Neural cell (in vitro differentiated cells): Measurements from ENCODE around the gene BTBD6. TPM values are rescaled to one million over a fixed set of nuclear protein-coding genes. Genes with fewer than 3 reads are reported as not detected.

Experiments used
- H2AFZ ChIP-seq: fragments of 200-600, 300-800 bp; sonication (generic), shearing (Covaris generic); 2 replicates; pipeline ENCODE4 v1.6.0; 2014; ENCODE audit warnings: low read depth, mild to moderate bottlenecking, antibody characterized with exemption, low read length, moderate library complexity
- H3F3A ChIP-seq: fragments of 200-600 bp; shearing (Covaris generic); 2 replicates; pipeline ENCODE4 v1.6.1; 2016; ENCODE audit warnings: mild to moderate bottlenecking, moderate library complexity, mixed read lengths, antibody characterized with exemption, low read length; ENCODE audit not compliant: insufficient read depth, poor library complexity, severe bottlenecking
- H3K27ac ChIP-seq: fragments of 200-600, 300-800 bp; sonication (generic), shearing (Covaris generic); 2 replicates; pipeline ENCODE4 v1.5.1; 2014; ENCODE audit warnings: mild to moderate bottlenecking, low read length, moderate library complexity
- H3K27me3 ChIP-seq: fragments of 300-800, 200-600 bp; sonication (generic), shearing (Covaris generic); 2 replicates; pipeline ENCODE4 v1.6.0; 2014; ENCODE audit warnings: mild to moderate bottlenecking, low read depth, low read length, moderate library complexity; ENCODE audit not compliant: insufficient read depth
- H3K36me3 ChIP-seq: fragments of 300-800, 200-600 bp; sonication (generic), shearing (Covaris generic); 2 replicates; pipeline ENCODE4 v1.5.1; 2014; ENCODE audit warnings: mild to moderate bottlenecking, antibody characterized with exemption, low read length, moderate library complexity; ENCODE audit not compliant: insufficient read depth
- H3K4me2 ChIP-seq: fragments of 300-800, 200-600 bp; sonication (generic), shearing (Covaris generic); 2 replicates; pipeline ENCODE4 v1.6.0; 2014; ENCODE audit warnings: mild to moderate bottlenecking, low read length
- H3K4me3 ChIP-seq: fragments of 300-800, 200-600 bp; sonication (generic), shearing (Covaris generic); 2 replicates; pipeline ENCODE4 v1.5.1; 2014; ENCODE audit warnings: mild to moderate bottlenecking, low read length, moderate library complexity
- H3K79me2 ChIP-seq: fragments of 200-600 bp; shearing (Covaris generic); replicated peaks from 2 replicates; pipeline ENCODE4 v1.6.0; 2014; ENCODE audit warnings: mild to moderate bottlenecking, low read length, moderate library complexity; ENCODE audit not compliant: insufficient read depth
- H3K9ac ChIP-seq: fragments of 300-800, 200-600 bp; sonication (generic), shearing (Covaris generic); 2 replicates; pipeline ENCODE4 v1.6.1; 2016; ENCODE audit warnings: mild to moderate bottlenecking, low read length, mixed read lengths
- H3K9me2 ChIP-seq: fragments of 200-600 bp; shearing (Covaris generic); 2 replicates; pipeline ENCODE4 v1.6.1; 2016; ENCODE audit warnings: mild to moderate bottlenecking, low read length, mixed read lengths; ENCODE audit not compliant: insufficient read depth
- H3K9me3 ChIP-seq: fragments of 200-600, 300-800 bp; sonication (generic), shearing (Covaris generic); 2 replicates; pipeline ENCODE4 v1.6.1; 2016; ENCODE audit warnings: mild to moderate bottlenecking, mixed run types, low read length, moderate library complexity, mixed read lengths
- H4K20me1 ChIP-seq: fragments of 200-600 bp; shearing (Covaris generic); 2 replicates; pipeline ENCODE4 v1.6.1; 2016; ENCODE audit warnings: mild to moderate bottlenecking, mixed run types; ENCODE audit not compliant: insufficient read depth
- EP300 ChIP-seq: fragments of 450-650 bp; conservative IDR thresholded peaks from 2 replicates; pipeline ENCODE4 v1.6.1; 2014; ENCODE audit warnings: antibody characterized with exemption, mild to moderate bottlenecking, moderate library complexity; ENCODE audit not compliant: poor library complexity, severe bottlenecking
- EZH2 ChIP-seq: fragments of 200-600, 300-800 bp; shearing (Covaris generic), sonication (generic); IDR thresholded peaks from 2 replicates; pipeline ENCODE4 v1.6.1; 2014; ENCODE audit warnings: antibody characterized with exemption, low read length, borderline replicate concordance, mild to moderate bottlenecking; ENCODE audit not compliant: insufficient read depth, poor library complexity, severe bottlenecking
- MXI1 ChIP-seq: fragments of 450-650 bp; conservative IDR thresholded peaks from 2 replicates; pipeline ENCODE4 v1.6.1; 2014; ENCODE audit warnings: antibody characterized with exemption, mild to moderate bottlenecking; ENCODE audit not compliant: poor library complexity, severe bottlenecking
- POLR2AphosphoS5 ChIP-seq: IDR thresholded peaks from 2 replicates; pipeline ENCODE4 v1.6.1; 2012
- RAD21 ChIP-seq: fragments of 450-650 bp; conservative IDR thresholded peaks from 2 replicates; pipeline ENCODE4 v1.6.1; 2014; ENCODE audit warnings: antibody characterized with exemption, mild to moderate bottlenecking, moderate library complexity
- SMC3 ChIP-seq: fragments of 450-650 bp; conservative IDR thresholded peaks from 2 replicates; pipeline ENCODE4 v1.6.1; 2014; ENCODE audit warnings: antibody characterized with exemption, mild to moderate bottlenecking, moderate library complexity; ENCODE audit not compliant: poor library complexity
- TAF1 ChIP-seq: IDR thresholded peaks from 2 replicates; pipeline ENCODE4 v1.6.1; 2012; ENCODE audit warnings: low read depth
- polyA plus RNA-seq: library from polyadenylated mRNA; depleted of rRNA; stranded (reverse); fragments of >200 nt; gene quantifications from 2 replicates; pipeline ENCODE4 v1.2.3, GENCODE V29; 2014
- TF ChIP-seq, protein P1 (sequence below): fragments of 450-650 bp; IDR thresholded peaks from 2 replicates; pipeline ENCODE4 v1.5.1; 2014; ENCODE audit warnings: antibody characterized with exemption, mild to moderate bottlenecking, moderate library complexity; ENCODE audit not compliant: poor library complexity, severe bottlenecking
- TF ChIP-seq, protein P2 (sequence below): IDR thresholded peaks from 2 replicates; pipeline ENCODE4 v1.6.1; 2012; ENCODE audit warnings: borderline replicate concordance

BTBD6 gene
- polyA plus RNA-seq, 1 donor from 2014 or later, result 94.1 TPM

DNA sequence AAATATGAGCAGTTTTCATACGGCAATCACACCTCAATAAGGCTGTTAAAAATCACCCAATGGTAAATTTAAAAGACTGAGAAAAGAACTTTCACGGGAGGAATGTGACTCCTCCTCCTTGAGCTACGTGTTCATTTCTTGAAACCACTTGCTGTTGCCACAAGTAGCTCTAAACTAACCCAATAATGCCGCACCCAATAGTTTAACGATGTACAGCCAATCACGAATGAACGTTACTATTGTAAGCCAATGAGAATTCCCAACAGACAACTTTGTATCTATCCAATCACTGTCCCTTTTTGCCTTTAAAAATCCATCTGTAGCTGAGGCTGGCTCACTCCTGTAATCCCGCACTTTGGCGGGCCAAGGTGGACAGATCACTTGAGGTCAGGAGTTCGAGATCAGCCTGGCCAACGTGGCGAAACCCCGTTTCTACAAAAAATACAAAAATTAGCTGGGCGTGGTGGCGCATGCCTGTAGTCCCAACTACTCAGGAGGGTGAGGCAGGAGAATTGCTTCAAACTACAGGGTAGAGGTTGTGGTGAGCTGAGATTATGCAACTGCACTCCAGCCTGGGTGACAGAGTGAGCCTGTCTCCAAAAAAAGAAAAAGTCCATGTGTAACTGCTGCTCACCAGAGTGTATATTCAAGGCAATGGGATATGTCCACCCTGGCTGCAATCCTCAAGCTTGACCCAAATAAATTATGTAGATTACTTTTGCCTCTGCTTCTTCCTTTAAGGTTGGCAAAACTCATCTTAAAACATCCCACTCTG lies 24.4 kb upstream of the BTBD6 start:
- Histone ChIP-seq H2AFZ (no peak overlapping the region), H3K9ac (no peak overlapping the region), H3K36me3 (peaks cover 16% of the 10 kb centered on the region)

DNA sequence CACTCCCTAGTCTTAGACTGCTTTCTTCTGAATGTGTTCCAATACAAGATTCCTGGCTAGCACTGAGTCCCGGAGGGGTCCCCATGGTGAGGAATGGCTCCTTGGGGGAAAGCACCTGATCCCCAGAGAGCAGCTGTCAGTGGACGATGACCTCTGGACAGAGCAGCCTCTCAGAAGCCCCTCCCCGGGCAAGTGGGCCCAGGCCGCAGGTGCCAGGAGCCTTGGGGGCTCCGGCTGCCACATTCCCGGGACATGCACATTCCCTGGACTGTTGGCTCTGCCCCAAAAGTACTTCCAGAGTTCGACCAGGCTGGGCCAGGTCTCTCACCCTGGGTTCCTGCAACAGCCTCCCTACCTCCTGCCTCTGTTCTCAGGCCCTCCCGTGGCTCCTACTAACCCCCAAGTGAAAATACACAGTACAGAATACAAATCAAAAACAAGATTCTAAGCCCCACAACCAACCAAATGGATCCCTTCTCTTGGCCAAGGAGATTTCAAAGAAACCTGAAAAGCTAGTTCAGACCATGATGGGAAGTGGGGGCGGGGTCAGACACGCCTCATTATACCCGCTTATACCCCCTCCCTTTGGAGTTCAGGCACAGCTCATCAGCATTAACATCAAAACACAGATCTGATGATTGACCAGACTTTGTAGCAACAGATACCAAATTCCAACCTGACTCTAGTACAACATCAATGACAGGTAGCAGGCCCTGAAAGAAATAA lies 23.3 kb upstream of the BTBD6 start:
- Histone ChIP-seq H3K9ac (no peak overlapping the region), H3K9me2 (no peaks in the 10 kb centered on the region), H3K9me3 (no peaks in the 10 kb centered on the region), H3K27ac (no peak overlapping the region), H3K27me3 (no peaks in the 10 kb centered on the region), H3K36me3 (peaks cover 16% of the 10 kb centered on the region), H3K4me3 (no peak overlapping the region), H4K20me1 (no peaks in the 10 kb centered on the region), H3K4me2 (no peak overlapping the region), H3K79me2 (no peaks in the 10 kb centered on the region), H3F3A (no peaks in the 10 kb centered on the region), H2AFZ (no peak overlapping the region)
- TF ChIP-seq POLR2AphosphoS5 (no peak), SMC3 (no peak), EP300 (no peak), MXI1 (no peak), EZH2 (no peak), TAF1 (no peak), RAD21 (no peak)
- TF ChIP-seq, protein P1, sequence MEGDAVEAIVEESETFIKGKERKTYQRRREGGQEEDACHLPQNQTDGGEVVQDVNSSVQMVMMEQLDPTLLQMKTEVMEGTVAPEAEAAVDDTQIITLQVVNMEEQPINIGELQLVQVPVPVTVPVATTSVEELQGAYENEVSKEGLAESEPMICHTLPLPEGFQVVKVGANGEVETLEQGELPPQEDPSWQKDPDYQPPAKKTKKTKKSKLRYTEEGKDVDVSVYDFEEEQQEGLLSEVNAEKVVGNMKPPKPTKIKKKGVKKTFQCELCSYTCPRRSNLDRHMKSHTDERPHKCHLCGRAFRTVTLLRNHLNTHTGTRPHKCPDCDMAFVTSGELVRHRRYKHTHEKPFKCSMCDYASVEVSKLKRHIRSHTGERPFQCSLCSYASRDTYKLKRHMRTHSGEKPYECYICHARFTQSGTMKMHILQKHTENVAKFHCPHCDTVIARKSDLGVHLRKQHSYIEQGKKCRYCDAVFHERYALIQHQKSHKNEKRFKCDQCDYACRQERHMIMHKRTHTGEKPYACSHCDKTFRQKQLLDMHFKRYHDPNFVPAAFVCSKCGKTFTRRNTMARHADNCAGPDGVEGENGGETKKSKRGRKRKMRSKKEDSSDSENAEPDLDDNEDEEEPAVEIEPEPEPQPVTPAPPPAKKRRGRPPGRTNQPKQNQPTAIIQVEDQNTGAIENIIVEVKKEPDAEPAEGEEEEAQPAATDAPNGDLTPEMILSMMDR, result no peak
- TF ChIP-seq, protein P2, sequence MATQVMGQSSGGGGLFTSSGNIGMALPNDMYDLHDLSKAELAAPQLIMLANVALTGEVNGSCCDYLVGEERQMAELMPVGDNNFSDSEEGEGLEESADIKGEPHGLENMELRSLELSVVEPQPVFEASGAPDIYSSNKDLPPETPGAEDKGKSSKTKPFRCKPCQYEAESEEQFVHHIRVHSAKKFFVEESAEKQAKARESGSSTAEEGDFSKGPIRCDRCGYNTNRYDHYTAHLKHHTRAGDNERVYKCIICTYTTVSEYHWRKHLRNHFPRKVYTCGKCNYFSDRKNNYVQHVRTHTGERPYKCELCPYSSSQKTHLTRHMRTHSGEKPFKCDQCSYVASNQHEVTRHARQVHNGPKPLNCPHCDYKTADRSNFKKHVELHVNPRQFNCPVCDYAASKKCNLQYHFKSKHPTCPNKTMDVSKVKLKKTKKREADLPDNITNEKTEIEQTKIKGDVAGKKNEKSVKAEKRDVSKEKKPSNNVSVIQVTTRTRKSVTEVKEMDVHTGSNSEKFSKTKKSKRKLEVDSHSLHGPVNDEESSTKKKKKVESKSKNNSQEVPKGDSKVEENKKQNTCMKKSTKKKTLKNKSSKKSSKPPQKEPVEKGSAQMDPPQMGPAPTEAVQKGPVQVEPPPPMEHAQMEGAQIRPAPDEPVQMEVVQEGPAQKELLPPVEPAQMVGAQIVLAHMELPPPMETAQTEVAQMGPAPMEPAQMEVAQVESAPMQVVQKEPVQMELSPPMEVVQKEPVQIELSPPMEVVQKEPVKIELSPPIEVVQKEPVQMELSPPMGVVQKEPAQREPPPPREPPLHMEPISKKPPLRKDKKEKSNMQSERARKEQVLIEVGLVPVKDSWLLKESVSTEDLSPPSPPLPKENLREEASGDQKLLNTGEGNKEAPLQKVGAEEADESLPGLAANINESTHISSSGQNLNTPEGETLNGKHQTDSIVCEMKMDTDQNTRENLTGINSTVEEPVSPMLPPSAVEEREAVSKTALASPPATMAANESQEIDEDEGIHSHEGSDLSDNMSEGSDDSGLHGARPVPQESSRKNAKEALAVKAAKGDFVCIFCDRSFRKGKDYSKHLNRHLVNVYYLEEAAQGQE, result no peak

More for the DNA sequence above, 24.4 kb upstream of the BTBD6 start:
- H3F3A ChIP-seq, result no peaks in the 10 kb centered on the region
- no peaks in the 10 kb centered on the region for H4K20me1 ChIP-seq
- H3K4me2 ChIP-seq, result no peak overlapping the region
- TF ChIP-seq EP300, result no peak
- TF ChIP-seq EZH2, result no peak
- no peak for TF ChIP-seq SMC3
- TF ChIP-seq MXI1, result no peak
- TF ChIP-seq, protein P1, result no peak
- TF ChIP-seq, protein P2, result no peak
- H3K27me3 ChIP-seq, result no peaks in the 10 kb centered on the region
- H3K9me2 ChIP-seq, result no peaks in the 10 kb centered on the region
- no peaks in the 10 kb centered on the region for H3K79me2 ChIP-seq
- H3K4me3 ChIP-seq, result no peak overlapping the region
- no peaks in the 10 kb centered on the region for H3K9me3 ChIP-seq
- H3K27ac ChIP-seq, result no peak overlapping the region
